D721Med (cell line): ENCODE results near the gene NMS.

Experiments
- DNase-seq: peaks from one replicate; pipeline ENCODE4 v3.0.0; 2011; ENCODE audit warnings: low spot score; ENCODE audit not compliant: insufficient read length
- FAIRE-seq: peaks from 2 replicates; lab custom pipeline; 2011; peaks lifted over from hg19 to GRCh38; lab: Jason Lieb, UNC
- CTCF ChIP-seq: IDR thresholded peaks from 2 replicates; pipeline ENCODE4 v1.5.1; 2012; ENCODE audit warnings: mild to moderate bottlenecking, control low read depth; ENCODE audit not compliant: insufficient read depth; ENCODE audit errors: missing control alignments

NMS gene

GRCh38 chr2:100483895-100484294 is 13.6 kb downstream of the NMS start:
- DNase-seq (no peak), FAIRE-seq (no peak)
- no peak for TF ChIP-seq CTCF

GRCh38 chr2:100484390-100484789 is 14.1 kb downstream of the NMS start:
- FAIRE-seq (no peak), DNase-seq (no peak)
- TF ChIP-seq CTCF, result no peak

GRCh38 chr2:100485396-100485795 is 15.1 kb downstream of the NMS start:
- no peak for FAIRE-seq
- no peak for DNase-seq
- no peak for TF ChIP-seq CTCF

- no peak for TF ChIP-seq CTCF
- DNase-seq, result no peak
- FAIRE-seq, result no peak
Measured at GRCh38 chr2:100494712-100495111, 24.4 kb downstream of the NMS start.

- FAIRE-seq, result no peak
- TF ChIP-seq CTCF, result no peak
Measured at GRCh38 chr2:100502782-100503181, 32.5 kb downstream of the NMS start.

GRCh38 chr2:100504542-100504941 is 34.3 kb downstream of the NMS start:
- DNase-seq (no peak), FAIRE-seq (no peak)
- no peak for TF ChIP-seq CTCF

More at GRCh38 chr2:100502782-100503181, 32.5 kb downstream of the NMS start:
- DNase-seq, result no peak

GRCh38 chr2:100509066-100509465 is 38.8 kb downstream of the NMS start:
- FAIRE-seq (no peak), DNase-seq (no peak)
- no peak for TF ChIP-seq CTCF
